Raji (cell line): ENCODE measurements around the gene HECW1.

Experiments used
- POLR2A ChIP-seq: IDR thresholded peaks from 2 replicates; pipeline ENCODE4 v1.6.1; 2011; ENCODE audit warnings: low read depth, low read length, control low read depth; ENCODE audit not compliant: insufficient read depth

HECW1 gene

GRCh38 chr7:43105521-43106120, 6.8 kb upstream of the HECW1 start:
- no peak for TF ChIP-seq POLR2A

- TF ChIP-seq POLR2A: no peak
Observed at GRCh38 chr7:43108255-43109011, 4.0 kb upstream of the HECW1 start.

- no peak for TF ChIP-seq POLR2A
Observed at GRCh38 chr7:43110791-43111535, 1.5 kb upstream of the HECW1 start.

GRCh38 chr7:43111630-43112458, 603 bp upstream of the HECW1 start:
- TF ChIP-seq POLR2A: no peak

- TF ChIP-seq POLR2A: no peak
Observed at GRCh38 chr7:43112941-43113621, 634 bp downstream of the HECW1 start.

DNA sequence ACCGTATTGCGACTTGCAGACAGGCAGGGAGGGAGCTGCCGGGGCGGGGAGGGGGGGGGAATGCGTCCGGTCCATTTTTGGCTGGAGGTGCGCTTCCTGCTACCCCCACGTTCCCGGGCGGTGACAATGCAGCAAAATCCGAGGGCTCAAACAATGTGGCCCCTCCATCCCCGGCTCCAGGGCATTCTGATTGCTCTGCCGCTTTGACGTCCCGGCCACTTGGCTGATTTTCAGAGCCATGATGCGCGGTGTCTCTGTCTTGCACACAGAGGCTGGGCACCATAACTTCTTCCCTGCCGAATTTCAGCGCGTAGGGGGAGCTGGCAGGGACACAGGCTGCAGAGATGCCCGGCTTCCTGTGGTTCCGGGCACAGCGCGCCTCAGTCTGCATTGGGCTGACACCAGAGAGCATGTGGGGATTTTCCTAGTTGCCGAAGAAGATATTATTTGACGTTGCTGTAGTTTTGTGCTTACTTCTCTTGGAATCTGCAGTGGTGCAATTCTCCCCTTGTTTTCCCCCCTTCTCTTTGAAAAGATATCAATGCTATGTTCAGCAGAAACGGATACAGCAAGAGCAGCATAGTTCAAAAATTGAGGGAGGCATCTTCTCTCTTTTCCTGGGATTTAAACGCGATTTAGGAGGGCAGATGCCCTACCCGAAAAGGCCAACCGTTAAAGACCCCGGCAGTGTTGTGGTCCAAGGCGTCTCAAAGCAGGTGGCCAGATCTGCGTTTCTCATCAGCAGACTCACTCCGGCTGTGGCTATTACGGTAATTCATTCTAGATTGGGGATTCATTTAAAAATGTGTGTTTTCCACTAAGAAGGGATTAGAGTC, 1.4 kb downstream of the HECW1 start:
- no peak for TF ChIP-seq POLR2A

DNA sequence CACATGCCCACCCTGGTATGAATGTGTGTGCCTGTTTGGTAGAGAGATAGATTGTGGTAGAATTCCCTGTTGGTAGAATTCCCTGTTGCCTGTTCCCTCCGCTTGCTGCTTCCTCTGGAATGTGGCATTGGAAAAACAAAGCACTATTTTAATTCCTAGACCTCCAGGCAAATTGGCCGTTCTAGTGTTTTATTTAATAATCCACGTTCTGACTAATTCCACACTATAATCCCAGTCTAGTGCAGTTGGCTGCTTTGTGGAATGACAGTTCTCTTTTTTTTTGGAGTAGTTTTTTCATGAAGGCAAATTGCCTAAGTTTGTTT, 2.0 kb downstream of the HECW1 start:
- TF ChIP-seq POLR2A: no peak

GRCh38 chr7:43116451-43116850, 4.0 kb downstream of the HECW1 start:
- no peak for TF ChIP-seq POLR2A

DNA sequence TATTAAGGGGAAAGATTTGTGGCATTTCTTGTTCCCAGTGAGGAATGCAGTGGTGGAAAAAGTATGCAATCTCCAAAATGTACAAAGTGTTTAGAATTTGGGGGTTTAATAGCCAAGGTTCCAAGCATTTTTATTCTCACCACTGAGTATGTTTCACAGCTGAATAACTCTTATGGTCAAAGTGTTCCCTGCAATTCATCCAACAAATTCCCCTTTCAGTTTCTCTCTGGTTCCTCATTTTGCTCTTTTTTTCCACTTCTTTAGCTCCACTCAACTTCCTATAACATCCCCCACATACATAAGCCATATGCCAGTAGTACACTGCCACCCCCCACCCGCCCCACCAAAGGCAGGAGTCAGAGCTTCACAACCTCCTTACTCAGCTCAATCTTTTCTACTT, 4.6 kb downstream of the HECW1 start:
- TF ChIP-seq POLR2A: no peak

DNA sequence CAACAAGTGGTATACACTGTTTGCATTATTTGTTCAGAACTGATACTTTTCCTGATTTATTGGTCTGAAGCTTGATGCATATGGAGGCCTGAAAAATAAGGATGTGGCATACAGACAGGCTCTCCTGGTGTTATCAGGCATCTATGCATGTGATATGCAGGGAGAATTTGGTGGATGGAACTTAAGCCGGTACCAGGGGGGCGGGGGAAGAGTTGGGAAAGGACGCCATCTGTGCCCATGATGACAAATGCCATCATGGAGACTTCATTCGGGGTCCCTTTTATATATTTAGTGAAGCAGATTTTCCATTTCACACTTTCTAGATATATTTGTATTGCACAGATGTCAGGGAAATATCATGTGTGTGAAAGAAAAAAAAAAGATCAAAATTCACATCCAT, 5.4 kb downstream of the HECW1 start:
- no peak for TF ChIP-seq POLR2A

- no peak for TF ChIP-seq POLR2A
Observed at GRCh38 chr7:43118313-43118712, 5.9 kb downstream of the HECW1 start.

DNA sequence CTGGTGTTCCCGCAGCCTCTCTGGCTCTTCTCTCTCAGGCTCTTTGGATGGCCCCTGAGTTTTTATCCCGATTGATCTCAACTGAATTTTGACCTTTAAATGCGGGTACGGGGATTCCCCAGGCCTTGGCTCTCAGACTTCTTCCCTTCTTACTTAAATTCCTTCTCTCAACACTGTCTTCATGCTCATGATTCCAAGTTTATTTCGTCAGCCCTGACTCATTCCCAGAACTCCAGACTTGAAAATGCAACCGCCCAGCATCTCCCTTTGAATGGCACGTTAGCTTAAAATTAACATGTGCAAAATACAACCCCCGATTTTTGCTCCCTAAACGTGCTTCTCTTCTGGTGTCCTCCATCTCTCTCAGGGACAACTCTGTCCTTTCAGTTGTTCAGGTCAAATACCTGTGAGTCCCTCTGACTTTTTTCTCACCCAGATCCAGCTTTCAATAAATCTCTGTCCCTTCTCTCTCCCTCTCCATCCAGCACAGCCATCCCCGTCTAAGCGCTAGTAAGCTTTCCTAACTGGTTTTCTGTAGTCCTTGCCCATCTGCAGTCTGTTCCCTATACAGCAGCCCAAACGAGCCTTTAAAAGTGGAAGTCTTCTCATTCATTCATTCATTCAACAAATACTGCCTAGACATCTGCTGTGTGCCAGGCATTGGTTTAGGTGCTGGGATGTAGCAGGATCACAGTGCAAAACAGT, 7.1 kb downstream of the HECW1 start:
- TF ChIP-seq POLR2A: no peak

- TF ChIP-seq POLR2A: no peak
Observed at GRCh38 chr7:43121973-43122372, 9.5 kb downstream of the HECW1 start.
